ENCODE measurements around the gene WDSUB1. TPM values are rescaled to one million over a fixed set of nuclear protein-coding genes. Genes with fewer than 3 reads are reported as not detected.

The WDSUB1 gene
- total RNA-seq, 4 donors from 2014 or later: 3.8 to 9.4 (median 5.5) TPM

GRCh38 chr2:159265171-159265576, 21.3 kb downstream of the WDSUB1 start:
- no peaks in the 10 kb centered on the region for H3K27me3 ChIP-seq
- H3K27ac ChIP-seq: no peak overlapping the region
- no peaks in the 10 kb centered on the region for H3K4me1 ChIP-seq
- WGBS: 50% methylated on average over 1 of the region's 1 CpG
- no peak for DNase-seq (ENCODE audit: low spot score in 2 of 2)
- H3K9me3 ChIP-seq: no peaks in the 10 kb centered on the region
- peaks cover 5% of the 10 kb centered on the region for H3K36me3 ChIP-seq
- TF ChIP-seq EP300 (IDR thresholded peaks at IDR 0.05) (no peak), CTCF (IDR thresholded peaks at IDR 0.05) (no peak), POLR2AphosphoS5 (IDR thresholded peaks at IDR 0.05) (no peak), POLR2A (IDR thresholded peaks at IDR 0.05) (no peak)
- H3K4me3 ChIP-seq: no peak overlapping the region

GRCh38 chr2:159262904-159263303, 23.6 kb downstream of the WDSUB1 start:
- H3K27me3 ChIP-seq: no peaks in the 10 kb centered on the region
- H3K9me3 ChIP-seq: no peaks in the 10 kb centered on the region
- peaks cover 11% of the 10 kb centered on the region for H3K36me3 ChIP-seq
- no peak overlapping the region for H3K4me3 ChIP-seq
- 71% methylated on average over 5 of the region's 5 CpGs for WGBS
- no peak for TF ChIP-seq POLR2AphosphoS5 (IDR thresholded peaks at IDR 0.05)
- TF ChIP-seq CTCF (IDR thresholded peaks at IDR 0.05): no peak
- no peak for TF ChIP-seq EP300 (IDR thresholded peaks at IDR 0.05)
- no peak for TF ChIP-seq POLR2A (IDR thresholded peaks at IDR 0.05)
- no peak overlapping the region for H3K27ac ChIP-seq
- DNase-seq (ENCODE audit: low spot score in 2 of 2): no peak
- H3K4me1 ChIP-seq: no peaks in the 10 kb centered on the region

GRCh38 chr2:159262226-159262625, 24.3 kb downstream of the WDSUB1 start:
- WGBS: 78% methylated on average over 6 of the region's 6 CpGs
- no peaks in the 10 kb centered on the region for H3K27me3 ChIP-seq
- peaks cover 17% of the 10 kb centered on the region for H3K36me3 ChIP-seq
- no peaks in the 10 kb centered on the region for H3K4me1 ChIP-seq
- no peak for DNase-seq (ENCODE audit: low spot score in 2 of 2)
- H3K4me3 ChIP-seq: no peak overlapping the region
- TF ChIP-seq EP300 (IDR thresholded peaks at IDR 0.05) (no peak), POLR2A (IDR thresholded peaks at IDR 0.05) (no peak), POLR2AphosphoS5 (IDR thresholded peaks at IDR 0.05) (no peak), CTCF (IDR thresholded peaks at IDR 0.05) (no peak)
- no peaks in the 10 kb centered on the region for H3K9me3 ChIP-seq
- no peak overlapping the region for H3K27ac ChIP-seq

GRCh38 chr2:159256159-159256558, 30.3 kb downstream of the WDSUB1 start:
- H3K36me3 ChIP-seq: peaks cover 40% of the 10 kb centered on the region
- no peak overlapping the region for H3K27ac ChIP-seq
- no peaks in the 10 kb centered on the region for H3K9me3 ChIP-seq
- 93% methylated on average over 2 of the region's 2 CpGs for WGBS
- no peak for DNase-seq (ENCODE audit: low spot score in 2 of 2)
- TF ChIP-seq POLR2AphosphoS5 (IDR thresholded peaks at IDR 0.05): no peak
- no peak for TF ChIP-seq POLR2A (IDR thresholded peaks at IDR 0.05)
- no peak for TF ChIP-seq CTCF (IDR thresholded peaks at IDR 0.05)
- TF ChIP-seq EP300 (IDR thresholded peaks at IDR 0.05): no peak
- no peak overlapping the region for H3K4me3 ChIP-seq
- no peaks in the 10 kb centered on the region for H3K27me3 ChIP-seq
- peaks cover 4% of the 10 kb centered on the region for H3K4me1 ChIP-seq

GRCh38 chr2:159252905-159253304, 33.6 kb downstream of the WDSUB1 start:
- WGBS: 95% methylated on average over 4 of the region's 4 CpGs
- Histone ChIP-seq H3K27ac (no peak overlapping the region), H3K9me3 (no peaks in the 10 kb centered on the region), H3K4me3 (no peak overlapping the region), H3K4me1 (peaks cover 19% of the 10 kb centered on the region), H3K27me3 (no peaks in the 10 kb centered on the region), H3K36me3 (peaks cover 34% of the 10 kb centered on the region)
- TF ChIP-seq EP300 (IDR thresholded peaks at IDR 0.05) (no peak), CTCF (IDR thresholded peaks at IDR 0.05) (no peak), POLR2AphosphoS5 (IDR thresholded peaks at IDR 0.05) (no peak), POLR2A (IDR thresholded peaks at IDR 0.05) (no peak)
- no peak for DNase-seq (ENCODE audit: low spot score in 2 of 2)
